Measurements from ENCODE around the gene TCN1.

TCN1 gene

GRCh38 chr11:59815754-59816153 lies 50.5 kb downstream of the TCN1 start:
- no peak overlapping the region for H3K27ac ChIP-seq
- TF ChIP-seq ZFX (IDR thresholded peaks at IDR 0.05; ENCODE audit: borderline replicate concordance) = no peak
- no peak for TF ChIP-seq CTCF (IDR thresholded peaks at IDR 0.05)

- H3K27ac ChIP-seq = no peak overlapping the region
- TF ChIP-seq CTCF (IDR thresholded peaks at IDR 0.05) (no peak), ZFX (IDR thresholded peaks at IDR 0.05; ENCODE audit: borderline replicate concordance) (no peak)
Observed at GRCh38 chr11:59814021-59814420, 52.3 kb downstream of the TCN1 start.

- TF ChIP-seq CTCF (IDR thresholded peaks at IDR 0.05) = no peak
- TF ChIP-seq ZFX (IDR thresholded peaks at IDR 0.05; ENCODE audit: borderline replicate concordance) = no peak
- no peak overlapping the region for H3K27ac ChIP-seq
Observed at GRCh38 chr11:59813364-59813763, 52.9 kb downstream of the TCN1 start.

GRCh38 chr11:59812220-59812619 lies 54.1 kb downstream of the TCN1 start:
- H3K27ac ChIP-seq = no peak overlapping the region
- TF ChIP-seq CTCF (IDR thresholded peaks at IDR 0.05) (no peak), ZFX (IDR thresholded peaks at IDR 0.05; ENCODE audit: borderline replicate concordance) (no peak)

DNA sequence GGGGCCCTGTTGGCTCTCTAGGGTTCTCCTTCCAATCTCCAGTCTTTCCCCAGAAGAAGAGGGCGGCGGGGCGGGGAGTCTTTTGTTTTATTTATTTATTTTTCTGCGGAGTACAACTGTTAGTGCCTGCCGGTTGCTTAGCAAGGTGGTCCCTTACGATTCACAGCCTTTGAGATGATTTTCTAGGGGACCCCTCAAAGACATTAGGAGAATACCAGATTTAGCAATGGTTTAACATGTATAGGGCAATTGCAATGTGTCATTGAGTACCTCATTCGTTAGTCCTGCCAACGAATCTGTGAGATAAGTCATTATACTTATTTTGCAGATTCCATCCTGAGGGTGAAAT lies 55.4 kb downstream of the TCN1 start:
- peak overlapping the region; percentile 85 for H3K27ac ChIP-seq
- TF ChIP-seq ZFX (IDR thresholded peaks at IDR 0.05; ENCODE audit: borderline replicate concordance) (no peak), CTCF (IDR thresholded peaks at IDR 0.05) (no peak)

GRCh38 chr11:59810189-59810910 lies 55.9 kb downstream of the TCN1 start, which contains the start of gene MRPL16:
Gene MRPL16, minus strand, starts transcription at chr11:59810778. Its CDS starts 120 bp downstream, at chr11:59810658.
- TF ChIP-seq CTCF (IDR thresholded peaks at IDR 0.05) (peak; percentile 42), ZFX (IDR thresholded peaks at IDR 0.05; ENCODE audit: borderline replicate concordance) (no peak)
- peak within 1 kb of the TSS; percentile 85 for H3K27ac ChIP-seq

DNA sequence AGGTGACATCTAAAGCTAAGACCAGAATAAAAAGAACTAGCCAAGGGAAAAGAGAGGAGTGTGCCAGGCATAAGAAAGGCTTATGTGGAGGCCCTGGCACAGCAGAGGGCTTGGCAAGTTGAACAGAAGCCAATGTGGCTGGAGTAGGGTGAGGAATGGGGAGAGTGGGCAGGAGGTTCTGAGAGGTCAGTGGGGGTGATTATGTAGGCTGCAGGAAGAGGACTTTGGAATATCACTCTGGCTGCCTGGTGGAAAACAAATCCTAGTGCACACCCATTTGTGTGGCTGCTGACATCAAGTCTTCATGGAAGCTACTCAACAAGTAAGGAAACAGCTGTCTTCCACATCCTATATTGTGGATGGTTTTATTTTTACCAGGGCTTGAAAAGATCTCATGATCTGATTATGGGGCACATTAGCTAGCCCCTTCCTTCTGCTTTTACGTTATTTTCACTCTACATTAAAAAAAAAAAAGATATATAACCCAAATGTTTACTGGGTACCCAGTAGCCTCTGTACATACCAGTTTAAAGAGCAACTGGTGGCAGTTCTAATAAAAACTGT lies 59.2 kb downstream of the TCN1 start:
- H3K27ac ChIP-seq = no peak overlapping the region
- TF ChIP-seq ZFX (IDR thresholded peaks at IDR 0.05; ENCODE audit: borderline replicate concordance) (no peak), CTCF (IDR thresholded peaks at IDR 0.05) (no peak)

Data from 22Rv1 (cell line).